H1 (cell line): ENCODE results near the gene RRM2. TPM values are rescaled to one million over a fixed set of nuclear protein-coding genes. Genes with fewer than 3 reads are reported as not detected.

Source experiments
- CTCF ChIA-PET: fragments of 300-600 bp; sonication (Branson Sonifier 250); formaldehyde crosslinking; loops from one replicate; lab custom pipeline; 2021; ENCODE audit not compliant: partially characterized antibody; lab: Charles Lee
- POLR2A ChIA-PET: fragments of 300-600 bp; sonication (Branson Sonifier 250); formaldehyde crosslinking; loops from one replicate; lab custom pipeline; 2021; ENCODE audit warnings: inconsistent platforms; ENCODE audit not compliant: partially characterized antibody; lab: Charles Lee
- DNase-seq, 2 experiments: peaks; one replicate each; pipeline versions ENCODE4 v3.0.0 to v3.0.0-alpha.2; 2010 to 2022; ENCODE audit warnings: low spot score in 2 of 2, low read depth in 1 of 2, mixed read lengths in 1 of 2
- FAIRE-seq: peaks from 2 replicates; lab custom pipeline; 2011; peaks lifted over from hg19 to GRCh38; lab: Jason Lieb, UNC
- H2AFZ ChIP-seq: 2 replicates; pipeline ENCODE4 v1.8.1; 2012; ENCODE audit warnings: low read length, inconsistent platforms
- H2AK5ac ChIP-seq: 2 replicates; pipeline ENCODE4 v1.6.1; 2013; ENCODE audit warnings: low read depth, low read length
- H2BK120ac ChIP-seq: replicated peaks from 2 replicates; pipeline ENCODE3; 2013; ENCODE audit warnings: low read depth, low read length, inconsistent platforms
- H2BK12ac ChIP-seq: 2 replicates; pipeline ENCODE4 v1.6.1; 2013; ENCODE audit warnings: low read depth, low read length
- H2BK15ac ChIP-seq: 2 replicates; pipeline ENCODE4 v1.6.1; 2013; ENCODE audit warnings: low read length
- H2BK20ac ChIP-seq: 2 replicates; pipeline ENCODE4 v1.6.1; 2013; ENCODE audit warnings: low read length
- H2BK5ac ChIP-seq: 2 replicates; pipeline ENCODE4 v1.6.1; 2013; ENCODE audit warnings: low read depth, low read length
- H3K14ac ChIP-seq: 2 replicates; pipeline ENCODE4 v1.6.1; 2013; ENCODE audit warnings: inconsistent platforms; ENCODE audit not compliant: insufficient read length
- H3K18ac ChIP-seq: 2 replicates; pipeline ENCODE4 v1.6.1; 2013; ENCODE audit warnings: low read length; ENCODE audit errors: extremely low read depth
- H3K23ac ChIP-seq: 2 replicates; pipeline ENCODE4 v1.6.1; 2013; ENCODE audit warnings: inconsistent platforms; ENCODE audit not compliant: insufficient read length
- H3K23me2 ChIP-seq: 2 replicates; pipeline ENCODE4 v1.6.1; 2013; ENCODE audit warnings: low read depth, low read length
- H3K27ac ChIP-seq: 2 replicates; pipeline ENCODE4 v1.6.1; 2011; ENCODE audit warnings: low read depth, low read length, inconsistent platforms
- H3K27me3 ChIP-seq, 4 experiments: replicated peaks in 1 of 4; 1 replicate in 1 of 4; 2 replicates in 3 of 4; pipeline versions ENCODE4 v1.6.1 to v1.8.1; 2011 to 2013; ENCODE audit warnings: low read length in 3 of 4, mild to moderate bottlenecking in 3 of 4, inconsistent platforms in 2 of 4, mixed read lengths in 2 of 4, moderate library complexity in 1 of 4; ENCODE audit not compliant: control insufficient read depth in 3 of 4, insufficient read depth in 3 of 4; ENCODE audit errors: extremely low read depth in 1 of 4
- H3K36me3 ChIP-seq, 4 experiments: 2 replicates each; pipeline versions ENCODE4 v1.6.1 to v1.8.1; 2011 to 2013; ENCODE audit warnings: mild to moderate bottlenecking in 4 of 4, low read length in 3 of 4, moderate library complexity in 2 of 4, control low read depth in 1 of 4, inconsistent platforms in 1 of 4; ENCODE audit not compliant: insufficient read depth in 4 of 4, control insufficient read depth in 2 of 4
- H3K4ac ChIP-seq: replicated peaks from 2 replicates; pipeline ENCODE3; 2013; ENCODE audit warnings: low read length, low read depth, mixed read lengths, inconsistent platforms; ENCODE audit not compliant: insufficient read length
- H3K4me1 ChIP-seq, 4 experiments: replicated peaks in 1 of 4; 1 replicate in 1 of 4; 2 replicates in 3 of 4; pipeline versions ENCODE4 v1.6.1 to v1.8.1; 2011 to 2013; ENCODE audit warnings: low read length in 3 of 4, inconsistent platforms in 2 of 4, mixed read lengths in 1 of 4; ENCODE audit not compliant: insufficient read depth in 4 of 4, control insufficient read depth in 3 of 4
- H3K4me2 ChIP-seq, 2 experiments: 2 replicates each; pipeline versions ENCODE4 v1.6.1 to v1.8.1; 2011 to 2013; ENCODE audit warnings: low read depth in 2 of 2, low read length in 2 of 2, control low read depth in 1 of 2, inconsistent platforms in 1 of 2, mild to moderate bottlenecking in 1 of 2; ENCODE audit not compliant: insufficient read depth in 1 of 2
- H3K4me3 ChIP-seq, 4 experiments: fragments of 200-600, 300-600 bp in 1 of 4; sonication (generic), shearing (Covaris generic), sonication (Bioruptor Twin) in 1 of 4; 2 replicates each; pipeline versions ENCODE4 v1.5.1 to v1.8.1; 2011 to 2016; ENCODE audit warnings: low read length in 4 of 4, low read depth in 3 of 4, control low read depth in 2 of 4, inconsistent platforms in 2 of 4, mild to moderate bottlenecking in 2 of 4, mixed read lengths in 1 of 4, moderate library complexity in 1 of 4; ENCODE audit not compliant: insufficient read depth in 2 of 4; ENCODE audit errors: extremely low read depth in 1 of 4
- H3K56ac ChIP-seq: replicated peaks from 2 replicates; pipeline ENCODE3; 2013; ENCODE audit warnings: low read depth, mild to moderate bottlenecking, mixed read lengths, low read length, inconsistent platforms; ENCODE audit not compliant: insufficient read length
- H3K79me1 ChIP-seq: 2 replicates; pipeline ENCODE4 v1.6.1; 2013; ENCODE audit warnings: low read depth, low read length, control low read depth
- H3K79me2 ChIP-seq, 2 experiments: 2 replicates each; pipeline versions ENCODE4 v1.6.1 to v1.8.1; 2012 to 2013; ENCODE audit warnings: low read length in 2 of 2, mild to moderate bottlenecking in 2 of 2, inconsistent platforms in 1 of 2; ENCODE audit not compliant: insufficient read depth in 2 of 2, control insufficient read depth in 1 of 2
- H3K9ac ChIP-seq, 4 experiments: replicated peaks in 1 of 4; 1 replicate in 1 of 4; 2 replicates in 3 of 4; pipeline versions ENCODE4 v1.6.1 to v1.8.1; 2011 to 2013; ENCODE audit warnings: low read depth in 3 of 4, low read length in 3 of 4, control low read depth in 2 of 4, mild to moderate bottlenecking in 2 of 4, moderate library complexity in 2 of 4, inconsistent platforms in 1 of 4; ENCODE audit errors: extremely low read depth in 1 of 4
- H3K9me3 ChIP-seq, 2 experiments: 2 replicates each; pipeline versions ENCODE4 v1.6.1 to v1.8.1; 2012 to 2013; ENCODE audit warnings: mild to moderate bottlenecking in 2 of 2, moderate library complexity in 2 of 2, control low read depth in 1 of 2, inconsistent platforms in 1 of 2, low read depth in 1 of 2, low read length in 1 of 2, mixed read lengths in 1 of 2; ENCODE audit not compliant: insufficient read depth in 2 of 2
- H4K20me1 ChIP-seq, 2 experiments: replicated peaks in 1 of 2; 2 replicates each; pipeline versions ENCODE3 to v1.8.1; 2011 to 2013; ENCODE audit warnings: inconsistent platforms in 2 of 2, low read length in 2 of 2, mild to moderate bottlenecking in 1 of 2; ENCODE audit not compliant: insufficient read depth in 2 of 2, control insufficient read depth in 1 of 2
- H4K5ac ChIP-seq: 2 replicates; pipeline ENCODE4 v1.6.1; 2013; ENCODE audit warnings: low read length, low read depth, mixed read lengths, inconsistent platforms; ENCODE audit not compliant: insufficient read length
- H4K8ac ChIP-seq: 2 replicates; pipeline ENCODE4 v1.8.0; 2013; ENCODE audit warnings: mild to moderate bottlenecking, moderate library complexity, low read length, inconsistent platforms; ENCODE audit not compliant: insufficient read depth; ENCODE audit errors: extremely low read depth
- H4K91ac ChIP-seq: replicated peaks from 2 replicates; pipeline ENCODE3; 2013; ENCODE audit warnings: low read length, mixed read lengths, inconsistent platforms; ENCODE audit not compliant: insufficient read length
- BCL11A ChIP-seq, 2 experiments: IDR thresholded peaks; one replicate each; pipeline ENCODE4 v1.6.1; 2011; ENCODE audit warnings: low read depth in 2 of 2, low read length in 2 of 2, mild to moderate bottlenecking in 2 of 2
- CBX5 ChIP-seq: fragments of 300-800, 300-1000 bp; sonication (generic); IDR thresholded peaks from 2 replicates; pipeline ENCODE4 v1.7.1; 2016; ENCODE audit warnings: antibody characterized with exemption, low read length, low read depth
- CEBPB ChIP-seq: IDR thresholded peaks from 2 replicates; pipeline ENCODE4 v1.6.1; 2012; ENCODE audit warnings: low read depth, low read length
- GTF2F1 ChIP-seq: IDR thresholded peaks from 2 replicates; pipeline ENCODE4 v1.6.1; 2012; ENCODE audit warnings: low read depth, low read length, improper control_type of control experiment, borderline replicate concordance
- RNF2 ChIP-seq: fragments of 200-900, 300-1000 bp; sonication (generic); IDR thresholded peaks from 2 replicates; pipeline ENCODE4 v1.7.1; 2016; ENCODE audit warnings: borderline replicate concordance, low read depth, mild to moderate bottlenecking, antibody characterized with exemption, low read length; ENCODE audit not compliant: poor library complexity, severe bottlenecking; ENCODE audit errors: missing control alignments
- TCF12 ChIP-seq: IDR thresholded peaks from 2 replicates; pipeline ENCODE4 v1.6.1; 2011; ENCODE audit warnings: low read depth, mild to moderate bottlenecking, low read length
- whole genome bisulfite sequencing, 2 experiments: shearing (Covaris generic) in 1 of 2; methylation state at CpG; one replicate each; pipeline versions ENCODE4 v1.1.6 to v1.1.7; 2013 to 2015; ENCODE audit warnings: low lambda C conversion rate in 2 of 2, mixed read lengths in 2 of 2, inconsistent platforms in 1 of 2, low coverage in 1 of 2, missing lambda C conversion rate in 1 of 2; ENCODE audit not compliant: insufficient replicate concordance in 2 of 2, insufficient coverage in 1 of 2, insufficient read length in 1 of 2; ENCODE audit errors: extremely low coverage in 1 of 2, missing lambda C conversion rate in 1 of 2; 5-methylcytosine and 5-hydroxymethylcytosine counted together
- polyA plus RNA-seq, 7 experiments: library from polyadenylated mRNA; depleted of rRNA in 3 of 7; stranded (reverse) in 5 of 7; unstranded in 2 of 7; fragments of >200 nt in 5 of 7; fragments of 200-250 nt in 2 of 7; gene quantifications; 1 replicate in 5 of 7; 2 replicates in 1 of 7; 4 replicates in 1 of 7; pipeline versions ENCODE4 v1.2.1 to v1.2.3, GENCODE V29; 2011 to 2013; ENCODE audit warnings: missing spikeins in 2 of 7, mixed read lengths in 2 of 7
- total RNA-seq: library from RNA; stranded (reverse); fragmentation: NEBNext Ultra II Directional; extraction: Animal tissue kit (Norgen Biotek cat#: 25700); gene quantifications from 2 replicates; pipeline ENCODE4 v1.2.1, GENCODE V29; 2021

The RRM2 gene
- total and polyA plus RNA-seq, 2 of the 8 experiments (the other 6 are each of a cell fraction or from before 2014, with no cell fraction given) = 37.7 to 215 TPM

- Histone ChIP-seq H3K4ac (no peak overlapping the region), H3K23ac (no peak overlapping the region), H3K56ac (no peak overlapping the region), H3K27ac (no peak overlapping the region), H2BK20ac (no peak overlapping the region), H2BK5ac (no peak overlapping the region), H3K4me2 (no peak overlapping the region), H4K91ac (no peak overlapping the region), H3K36me3 (no peaks in the 10 kb centered on the region), H4K5ac (no peak overlapping the region), H4K20me1 (no peaks in the 10 kb centered on the region), H2BK120ac (no peak overlapping the region), H3K79me1 (no peaks in the 10 kb centered on the region), H3K23me2 (no peaks in the 10 kb centered on the region), H2BK12ac (no peak overlapping the region), H3K4me3 (no peak overlapping the region), H3K14ac (no peak overlapping the region), H3K79me2 (no peaks in the 10 kb centered on the region), H4K8ac (no peak overlapping the region), H3K27me3 (no peaks in the 10 kb centered on the region), H2BK15ac (no peak overlapping the region), H2AFZ (no peak overlapping the region), H3K9ac (no peak overlapping the region), H3K18ac (no peak overlapping the region), H2AK5ac (no peak overlapping the region), H3K4me1 (peaks cover 0 to 2% (median under 1%) of the 10 kb centered on the region in 4 experiments; a peak in 1 of 7 replicates), H3K9me3 (peaks cover 0 to 3% of the 10 kb centered on the region in 2 experiments; a peak in 1 of 4 replicates)
- DNase-seq (no peak), FAIRE-seq (no peak)
- ChIA-PET POLR2A (interaction anchor here (1.0 to 1.4 kb wide), 2 partner anchors 20 to 27 kb away, joined by 3 to 6 read pairs; no protein-coding TSS in a partner anchor), CTCF (interaction anchor here (0.8 to 24.1 kb wide), 4 partner anchors 10 to 339 kb away, joined by 3 to 429 read pairs (median 4); partner anchors contain the start of gene CYS1)
- TF ChIP-seq BCL11A (IDR thresholded peaks at IDR 0.05; ENCODE audit: low read depth in 2 of 2, low read length in 2 of 2) (no peak), CEBPB (no peak), TCF12 (no peak), CBX5 (no peak), GTF2F1 (no peak), RNF2 (no peak)
- WGBS, 2 experiments = 77% methylated on average over 7 of the region's 7 CpGs; no CpG with 5 or more reads in 1 of the 2 experiments
Observed at GRCh38 chr2:10101491-10101890, 21.0 kb upstream of the RRM2 start.
